Fibroblast of skin of right quadriceps (primary cell): ENCODE measurements around the gene NR1I2.

Experiments used
- DNase-seq: peaks from one replicate; pipeline ENCODE4 v3.0.0-alpha.2; 2013

NR1I2 gene

DNA sequence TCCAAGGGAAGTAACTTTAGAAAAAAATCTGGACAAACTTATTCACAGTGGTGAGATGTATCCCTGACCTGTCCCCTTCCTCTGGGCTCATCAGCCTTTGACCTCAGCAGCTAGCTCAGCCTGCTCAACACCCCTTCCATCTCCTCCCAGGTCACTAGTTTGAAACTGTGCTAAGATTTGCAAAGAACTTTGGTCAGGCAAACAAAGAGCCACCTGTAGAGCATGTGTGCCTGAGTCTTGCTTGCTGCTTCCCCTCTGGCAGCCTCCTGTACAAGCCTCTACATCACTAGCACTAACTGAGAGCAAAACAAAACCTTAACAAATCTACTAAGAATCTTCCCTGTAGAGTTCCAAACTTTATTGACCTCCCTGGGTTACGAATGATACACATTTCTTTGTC lies 43.9 kb downstream of the NR1I2 start:
- DNase-seq = no peak

GRCh38 chr3:119826711-119827608 lies 45.1 kb downstream of the NR1I2 start:
- DNase-seq = no peak

DNA sequence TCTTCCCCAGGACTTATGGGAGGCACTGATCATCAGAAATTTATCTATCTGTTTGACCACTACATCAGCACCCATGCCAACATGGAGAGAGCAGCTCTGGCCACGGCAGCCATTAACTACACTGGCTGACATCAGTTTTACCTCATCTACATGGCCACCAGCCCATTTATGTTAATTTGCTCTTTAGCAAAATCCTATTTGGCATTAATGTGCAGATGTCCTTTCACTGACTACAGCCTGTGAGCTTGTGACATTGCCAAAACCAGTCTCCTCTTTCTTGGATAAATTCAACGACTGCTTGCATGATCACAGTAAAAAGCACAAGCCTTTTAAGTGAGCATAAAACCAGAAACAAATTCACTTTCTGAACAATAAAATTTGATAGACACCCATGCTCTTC lies 47.5 kb downstream of the NR1I2 start:
- DNase-seq = no peak

GRCh38 chr3:119831022-119831421 lies 49.1 kb downstream of the NR1I2 start:
- no peak for DNase-seq

- peak; percentile 40 for DNase-seq
Observed at GRCh38 chr3:119831941-119832371, 50.1 kb downstream of the NR1I2 start.

DNA sequence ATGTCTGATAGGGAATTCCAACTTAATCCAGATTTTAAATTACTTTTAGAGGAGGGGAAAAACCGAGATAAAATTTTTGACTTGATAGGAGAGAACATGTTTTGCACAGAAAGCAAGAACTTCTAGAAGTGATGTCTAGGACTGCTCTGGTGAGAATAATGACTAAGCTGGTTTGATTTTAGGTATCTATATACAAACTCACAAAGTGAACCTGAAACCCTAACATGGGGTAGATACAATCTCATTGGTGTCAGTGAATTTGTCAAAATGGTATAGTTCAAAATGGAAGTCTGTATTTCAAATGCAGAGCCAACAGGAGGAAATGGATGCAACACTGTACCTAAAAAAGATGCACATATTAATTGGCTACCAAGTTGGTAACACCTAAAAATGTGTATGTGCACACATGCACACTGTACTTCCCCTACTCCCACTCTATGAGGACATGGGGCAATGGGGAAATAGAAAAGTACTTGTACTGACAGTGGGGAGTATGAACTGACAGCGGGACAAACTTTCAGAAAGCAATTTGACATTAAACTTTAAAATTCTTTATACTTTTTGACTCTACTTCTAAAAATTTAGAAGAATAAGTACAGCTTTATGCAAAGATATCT lies 53.0 kb downstream of the NR1I2 start:
- DNase-seq = no peak

GRCh38 chr3:119835556-119835955 lies 53.7 kb downstream of the NR1I2 start:
- DNase-seq = no peak

GRCh38 chr3:119841808-119842471 lies 60.0 kb downstream of the NR1I2 start:
- DNase-seq = no peak

DNA sequence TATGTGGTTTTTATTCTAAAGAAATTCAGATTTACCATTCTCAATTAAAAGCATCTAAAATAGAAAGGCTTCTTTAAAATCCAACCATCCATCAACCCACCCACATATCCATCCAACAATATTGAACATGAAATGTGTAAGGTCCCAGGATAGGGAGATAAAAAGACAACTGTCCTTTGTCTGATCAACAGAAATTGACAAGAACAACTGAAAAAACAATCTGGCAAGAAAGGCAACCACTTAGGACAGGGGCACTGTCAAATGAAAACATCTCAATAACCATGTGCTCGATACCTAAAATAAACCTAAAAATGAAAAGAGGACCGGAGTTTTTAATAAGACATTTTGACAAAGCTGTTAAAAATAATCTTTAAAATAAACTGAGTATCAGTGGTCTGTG lies 67.2 kb downstream of the NR1I2 start:
- DNase-seq = no peak

GRCh38 chr3:119856695-119857094 lies 74.8 kb downstream of the NR1I2 start:
- DNase-seq = no peak

- DNase-seq = no peak
Observed at GRCh38 chr3:119858957-119859356, 77.1 kb downstream of the NR1I2 start.

DNA sequence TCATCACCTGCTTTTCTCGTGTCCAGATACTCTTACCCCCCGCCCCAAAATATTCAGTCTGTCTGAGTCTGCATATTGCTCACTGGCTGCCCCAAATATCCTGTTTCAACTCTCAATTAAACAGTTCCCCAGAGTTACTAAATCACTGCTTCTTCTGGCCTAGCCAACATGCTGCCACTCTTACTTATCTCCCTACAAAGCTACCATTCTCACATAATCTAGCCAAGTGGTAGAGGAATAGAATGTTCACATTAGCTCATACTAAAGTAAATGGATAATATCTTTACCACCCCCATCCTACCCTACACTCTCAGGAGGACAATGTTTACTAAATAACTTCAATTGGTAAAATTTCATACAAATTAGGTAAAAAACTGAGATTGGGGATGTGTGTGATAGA lies 77.8 kb downstream of the NR1I2 start:
- no peak for DNase-seq

GRCh38 chr3:119861681-119862080 lies 79.8 kb downstream of the NR1I2 start:
- DNase-seq = no peak

GRCh38 chr3:119862616-119863015 lies 80.7 kb downstream of the NR1I2 start:
- no peak for DNase-seq

GRCh38 chr3:119864476-119864875 lies 82.6 kb downstream of the NR1I2 start:
- DNase-seq = no peak
